Gastroesophageal sphincter (tissue), 3 donors: Measurements from ENCODE around the gene TNN.

Experiments used
- CTCF ChIP-seq, 4 experiments: fragments of 200-600 bp in 2 of 4; fragments of 450-650 bp in 2 of 4; sonication (generic) in 1 of 4; IDR thresholded peaks; one replicate each; pipeline ENCODE4 v1.5.1; 2017 to 2019; ENCODE audit warnings: antibody characterized with exemption in 4 of 4, mild to moderate bottlenecking in 2 of 4, moderate library complexity in 2 of 4
- EP300 ChIP-seq: sonication (generic); formaldehyde crosslinking; IDR thresholded peaks from one replicate; pipeline ENCODE4 v1.6.1; 2017; ENCODE audit warnings: antibody characterized with exemption, mild to moderate bottlenecking
- POLR2A ChIP-seq, 2 donors: fragments of 450-650 bp; IDR thresholded peaks; one replicate each; pipeline ENCODE4 v1.6.1; 2017; ENCODE audit warnings: antibody characterized with exemption in 2 of 2, mild to moderate bottlenecking in 2 of 2, moderate library complexity in 1 of 2
- POLR2AphosphoS5 ChIP-seq: sonication (generic); formaldehyde crosslinking; IDR thresholded peaks from one replicate; pipeline ENCODE4 v1.6.1; 2017; ENCODE audit warnings: antibody characterized with exemption

- TF ChIP-seq CTCF (IDR thresholded peaks at IDR 0.05) (no peak), EP300 (no peak), POLR2A (IDR thresholded peaks at IDR 0.05) (no peak), POLR2AphosphoS5 (no peak)
Observed at GRCh38 chr1:175062339-175062738, 5.3 kb upstream of the TNN start.
